Mucosa of descending colon (tissue), 3 donors: ENCODE measurements around the gene RNH1. TPM values are rescaled to one million over a fixed set of nuclear protein-coding genes. Genes with fewer than 3 reads are reported as not detected.

ENCODE experiments used
- ATAC-seq: fragments of 200-7000 bp; cut with Tn5 transposase; one replicate; pipeline ENCODE4 v1.9.1; 2020; ENCODE audit warnings: mild to moderate bottlenecking, moderate library complexity
- DNase-seq, 3 donors: peaks; one replicate each; pipeline ENCODE4 v3.0.0-alpha.2; 2020
- H3K36me3 ChIP-seq: fragments of 200-600 bp; one replicate; pipeline ENCODE4 v1.8.0; 2021; ENCODE audit warnings: low read depth, mild to moderate bottlenecking
- H3K4me1 ChIP-seq: fragments of 200-600 bp; one replicate; pipeline ENCODE4 v1.8.0; 2021; ENCODE audit warnings: low read depth, mild to moderate bottlenecking
- H3K4me3 ChIP-seq: fragments of 200-600 bp; one replicate; pipeline ENCODE4 v1.8.0; 2021; ENCODE audit warnings: mild to moderate bottlenecking
- H3K9me3 ChIP-seq: fragments of 200-600 bp; one replicate; pipeline ENCODE4 v1.8.0; 2021; ENCODE audit warnings: mild to moderate bottlenecking
- CTCF ChIP-seq: fragments of 200-600 bp; IDR thresholded peaks from one replicate; pipeline ENCODE4 v1.8.0; 2022; ENCODE audit warnings: antibody characterized with exemption, mild to moderate bottlenecking
- intact Hi-C, 2 donors: fragments of 100-400 bp; cut with DNase I in 1 of 2; cut with micrococcal nuclease in 1 of 2; formaldehyde crosslinking; loops; one replicate each; pipeline versions ENCODE4 v1.11.0 to v1.11.1; 2022; cut with DNase I, micrococcal nuclease
- long read RNA-seq, 2 donors: library from polyadenylated mRNA; unstranded; transcript quantifications; one replicate each; pipeline ENCODE4 v2.0.0, GENCODE V29; 2019 to 2021
- total RNA-seq, 3 donors: library from RNA; stranded (reverse); fragmentation: NEBNext Ultra II Directional in 2 of 3; extraction: Animal tissue kit (Norgen Biotek cat#: 25700) in 2 of 3; gene quantifications; one replicate each; pipeline versions ENCODE4 v1.2.1 to v1.2.4, GENCODE V29; 2021 to 2023
- donor health status: DM: no; HTN: no; CAD: no; lungs with moderate emphysema.
- donor health status: DM: no; HTN: no; CAD: no.
- donor health status: DM: no; HTN: yes; CAD: no.

Gene RNH1
- total RNA-seq, result 100 to 1,000 TPM; 108 to 127 (median 118) TPM
- long read RNA-seq, donor 1, transcript RNH1-203 (10 exons, 1,722 nt), result minor isoform, 121 of 520 reads
- long read RNA-seq, donor 1, transcript RNH1-201 (11 exons, 1,894 nt), result minor isoform, 20 of 520 reads
- long read RNA-seq, donor 1, transcript RNH1-202 (10 exons, 1,791 nt), result major isoform, 220 of 520 reads
- long read RNA-seq, donor 1, transcript RNH1-222 (11 exons, 1,829 nt), result minor isoform, 12 of 520 reads
- long read RNA-seq, donor 1, partial matches to known transcripts, result 36 of 520 reads
- long read RNA-seq, donor 1, other reads (novel, unspliced or antisense), result 81 of 520 reads
- long read RNA-seq, donor 2, transcript RNH1-222 (11 exons, 1,829 nt), result minor isoform, 14 of 231 reads
- long read RNA-seq, donor 2, transcript RNH1-203 (10 exons, 1,722 nt), result major isoform, 65 of 231 reads
- long read RNA-seq, donor 2, transcript RNH1-224 (9 exons, 2,973 nt), result minor isoform, 10 of 231 reads
- long read RNA-seq, donor 2, transcript RNH1-202 (10 exons, 1,791 nt), result minor isoform, 55 of 231 reads
- long read RNA-seq, donor 2, partial matches to known transcripts, result 22 of 231 reads
- long read RNA-seq, donor 2, other reads (novel, unspliced or antisense), result 51 of 231 reads

- DNase-seq (peak; percentile 99 to 100 (median 99)), ATAC-seq (peak; percentile 91)
- peaks cover 35% of the 10 kb centered on the region for H3K4me1 ChIP-seq
- peak within 1 kb of the TSS; percentile 67 for H3K4me3 ChIP-seq
- H3K9me3 ChIP-seq, result no peaks in the 10 kb centered on the region
- H3K36me3 ChIP-seq, result no peaks in the 10 kb centered on the region
- intact Hi-C loops, result no loop called here
- TF ChIP-seq CTCF, result no peak
Observed at GRCh38 chr11:506995-507726, at the start of gene RNH1. Gene RNH1 (minus strand): TSS chr11:507242. CDS start chr11:502162, 5,080 bp downstream.

GRCh38 chr11:555780-556661 is 49.0 kb upstream of the RNH1 start:
- Histone ChIP-seq H3K36me3 (no peaks in the 10 kb centered on the region), H3K9me3 (no peaks in the 10 kb centered on the region), H3K4me3 (no peak overlapping the region), H3K4me1 (peaks cover 29% of the 10 kb centered on the region)
- DNase-seq (peak in 1 of 3 donors; percentile 55), ATAC-seq (no peak)
- TF ChIP-seq CTCF, result no peak
- intact Hi-C loops, result loop anchor here (10.0 kb wide), 1 partner anchor 169 kb away; no protein-coding TSS in a partner anchor

GRCh38 chr11:555227-555779 is 48.3 kb upstream of the RNH1 start:
- intact Hi-C loops, result loop anchor here (10.0 kb wide), 1 partner anchor 169 kb away; no protein-coding TSS in a partner anchor
- H3K36me3 ChIP-seq, result no peaks in the 10 kb centered on the region

GRCh38 chr11:554428-555226 is 47.6 kb upstream of the RNH1 start:
- H3K4me1 ChIP-seq, result peaks cover 24% of the 10 kb centered on the region
- H3K4me3 ChIP-seq, result no peak overlapping the region
- no peaks in the 10 kb centered on the region for H3K9me3 ChIP-seq
- peak; percentile 80 to 87 (median 86) for DNase-seq
- ATAC-seq, result peak; percentile 82
- H3K36me3 ChIP-seq, result no peaks in the 10 kb centered on the region
- TF ChIP-seq CTCF, result peak; percentile 41
- intact Hi-C loops, result loop anchor here (10.0 kb wide), 1 partner anchor 170 kb away; no protein-coding TSS in a partner anchor

More at GRCh38 chr11:555227-555779, 48.3 kb upstream of the RNH1 start:
- no peak overlapping the region for H3K4me3 ChIP-seq
- no peaks in the 10 kb centered on the region for H3K9me3 ChIP-seq
- ATAC-seq (peak; percentile 5), DNase-seq (peak in 1 of 3 donors; percentile 67)
- no peak for TF ChIP-seq CTCF
- H3K4me1 ChIP-seq, result peaks cover 29% of the 10 kb centered on the region
